SKM-1 treated with dmso at 0.1 percent for 144 hours (cell line): ENCODE data around the gene HINT1.

Source experiments
- DNase-seq: peaks from one replicate; lab custom pipeline; 2025; ENCODE audit not compliant: unreplicated experiment; lab: John Stamatoyannopoulos, UW

HINT1 gene

DNA sequence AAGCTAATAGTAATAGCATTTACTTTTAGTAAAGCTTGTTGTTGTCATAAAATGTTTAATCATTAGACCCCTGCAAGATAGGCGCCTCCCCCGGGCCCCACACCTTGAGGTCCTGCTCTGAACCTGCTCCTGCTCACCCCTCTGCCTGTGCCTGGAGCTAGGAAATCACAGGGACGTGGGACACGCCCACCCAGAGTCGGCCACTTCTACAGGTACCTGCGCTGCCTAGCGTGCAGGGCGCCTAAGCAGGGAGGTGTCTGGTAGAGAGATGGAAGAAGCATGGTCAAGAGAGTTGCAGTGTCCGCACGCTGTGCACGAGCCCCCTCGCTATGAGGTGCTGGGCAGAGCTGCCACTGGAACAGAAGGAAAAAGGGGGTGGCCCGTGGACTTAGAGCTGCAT is 52.6 kb downstream of the HINT1 start:
- no peak for DNase-seq

DNA sequence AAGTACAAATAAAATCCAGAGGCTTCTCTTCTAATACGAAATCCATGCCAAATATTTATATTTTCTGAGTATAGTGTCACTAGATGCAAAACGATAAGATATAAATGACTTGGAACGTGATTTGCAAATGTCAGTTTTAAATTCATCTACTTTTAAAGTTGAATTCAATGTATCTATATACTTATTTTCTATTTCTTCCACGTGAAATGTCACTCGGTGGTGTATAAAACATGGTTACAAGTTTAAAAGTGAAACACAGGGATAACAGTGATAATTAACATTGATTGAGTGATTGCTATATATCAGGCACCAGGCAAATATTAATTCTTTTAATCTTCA is 54.8 kb downstream of the HINT1 start:
- DNase-seq = no peak

DNA sequence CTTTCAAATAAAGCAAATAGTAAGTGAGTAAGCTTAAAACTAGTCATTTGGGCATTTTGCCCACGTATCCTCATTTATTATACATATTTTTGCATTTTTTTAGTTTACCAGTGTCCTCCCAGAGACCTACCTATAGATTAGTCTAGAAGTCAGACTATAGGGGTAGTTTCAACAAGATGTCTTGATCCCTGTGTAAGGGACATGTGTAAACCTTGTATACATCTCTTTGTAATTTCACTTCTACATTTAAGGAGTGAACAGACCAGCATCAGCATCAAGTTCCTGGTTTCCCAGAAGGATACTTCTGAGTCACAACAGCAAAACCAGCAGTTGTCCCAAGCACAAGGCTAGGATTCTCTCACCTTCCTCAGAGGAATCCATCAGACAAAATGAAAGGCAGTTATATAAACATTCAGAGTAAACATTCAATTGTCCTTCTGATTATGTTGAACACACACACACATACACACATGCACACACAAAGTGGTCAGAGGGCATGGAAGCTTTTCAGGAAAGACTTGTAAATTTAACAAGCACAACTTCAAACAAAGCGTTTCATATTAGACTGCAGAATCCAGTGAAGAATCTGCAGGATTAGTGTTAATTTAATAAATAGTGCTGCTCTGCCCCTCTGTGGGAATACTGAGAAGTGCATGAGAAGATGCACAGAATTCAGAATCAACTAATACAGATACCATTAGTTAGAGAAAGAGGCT is 55.4 kb downstream of the HINT1 start:
- peak; percentile 57 for DNase-seq
